Testis (tissue), 3 donors: ENCODE results near the gene MAP3K14. TPM values are rescaled to one million over a fixed set of nuclear protein-coding genes. Genes with fewer than 3 reads are reported as not detected.
A peak's percentile ranks its signal among the peaks of the same experiment; 100 is the strongest.

Experiments used
- DNase-seq: peaks from one replicate; pipeline ENCODE4 v3.0.0-alpha.2; 2019
- H3K27ac ChIP-seq, 2 donors: fragments of 200-600 bp; sonication (generic); one replicate each; pipeline ENCODE4 v1.5.1; 2019
- H3K27me3 ChIP-seq: fragments of 200-600 bp; sonication (generic); one replicate; pipeline ENCODE4 v1.5.1; 2019
- H3K36me3 ChIP-seq: fragments of 200-600 bp; sonication (generic); one replicate; pipeline ENCODE4 v1.5.1; 2017; ENCODE audit warnings: low read depth; ENCODE audit errors: missing control alignments
- H3K4me1 ChIP-seq: fragments of 200-600 bp; sonication (generic); one replicate; pipeline ENCODE4 v1.5.1; 2019
- H3K4me3 ChIP-seq, 2 donors: fragments of 200-600 bp; sonication (generic); one replicate each; pipeline ENCODE4 v1.5.1; 2017 to 2019
- H3K9me3 ChIP-seq: fragments of 200-600 bp; sonication (generic); one replicate; pipeline ENCODE4 v1.5.1; 2017
- POLR2A ChIP-seq: fragments of 450-650 bp; IDR thresholded peaks from one replicate; pipeline ENCODE4 v1.6.1; 2017; ENCODE audit warnings: antibody characterized with exemption, mild to moderate bottlenecking, moderate library complexity
- WGBS, 2 donors: methylation state at CpG; one replicate each; pipeline ENCODE4 v1.1.5; 2018; 5-methylcytosine and 5-hydroxymethylcytosine counted together
- intact Hi-C: fragments of 100-400 bp; cut with DNase I; formaldehyde crosslinking; loops from one replicate; pipeline ENCODE4 v1.15.1; 2023; ENCODE audit warnings: low total_unique reads
- polyA plus RNA-seq: library from polyadenylated mRNA; stranded (reverse); fragments of 350-450 nt; fragmentation: Illumina TruSeq; extraction: RNeasy Lipid Tissue Mini Kit (QIAGEN cat#74804); gene quantifications from one replicate; pipeline ENCODE4 v1.2.3, GENCODE V29; 2014; ENCODE audit warnings: low read depth, low replicate concordance; ENCODE audit not compliant: insufficient read depth
- total RNA-seq, 2 donors: library from RNA; depleted of rRNA; stranded (reverse); fragments of >200 nt; gene quantifications; one replicate each; pipeline ENCODE4 v1.2.3, GENCODE V29; 2016
- TF ChIP-seq, protein P1 (sequence below), 3 experiments: fragments of 450-650 bp in 2 of 3; fragments of 200-600 bp in 1 of 3; sonication (generic) in 1 of 3; IDR thresholded peaks; one replicate each; pipeline ENCODE4 v1.5.1; 2016 to 2019; ENCODE audit warnings: antibody characterized with exemption in 3 of 3, mild to moderate bottlenecking in 2 of 3, moderate library complexity in 1 of 3

The MAP3K14 gene
- total and polyA plus RNA-seq, 3 donors from 2014 or later, result 12.4 to 24.9 (median 14.6) TPM

DNA sequence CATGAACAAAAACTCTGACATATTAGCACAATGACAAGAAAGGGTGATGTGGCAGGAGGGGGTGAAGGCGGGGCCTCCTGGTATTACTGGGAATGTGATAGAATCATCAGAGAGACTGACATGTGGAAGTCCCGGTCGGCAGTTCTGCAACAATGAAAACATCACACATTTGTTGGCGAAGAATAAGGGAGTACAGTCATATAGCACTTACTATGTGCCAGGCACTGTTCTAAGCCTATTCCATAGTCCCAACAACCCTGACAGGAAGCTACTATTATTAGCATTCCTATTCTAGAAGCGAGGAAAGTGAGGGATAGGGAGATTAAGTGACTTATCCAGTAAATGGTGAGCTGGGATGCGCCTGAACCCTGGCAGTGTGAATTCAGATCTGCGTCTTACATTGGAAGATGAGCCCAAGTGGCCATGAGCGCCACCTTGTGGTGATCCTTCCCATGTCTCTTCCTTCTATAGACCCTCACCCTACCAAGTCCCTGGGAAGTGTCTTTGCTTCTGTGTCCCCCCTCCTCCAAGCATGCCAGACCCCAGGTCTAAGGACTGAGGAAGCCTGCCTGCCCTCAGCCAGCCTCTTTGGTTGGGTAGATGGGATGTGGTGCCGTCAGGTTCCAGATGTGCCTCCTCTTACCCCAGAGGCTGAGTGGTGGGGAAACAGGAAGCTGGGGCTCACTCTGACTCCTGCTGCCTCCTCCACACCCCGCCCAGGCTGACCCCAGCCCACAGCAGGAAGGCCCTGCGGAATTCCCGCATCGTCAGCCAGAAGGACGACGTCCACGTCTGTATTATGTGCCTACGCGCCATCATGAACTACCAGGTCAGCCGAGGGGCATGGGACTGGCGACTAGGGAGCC is 81.2 kb downstream of the MAP3K14 start:
- H3K4me3 ChIP-seq, result no peak overlapping the region
- TF ChIP-seq, protein P1, sequence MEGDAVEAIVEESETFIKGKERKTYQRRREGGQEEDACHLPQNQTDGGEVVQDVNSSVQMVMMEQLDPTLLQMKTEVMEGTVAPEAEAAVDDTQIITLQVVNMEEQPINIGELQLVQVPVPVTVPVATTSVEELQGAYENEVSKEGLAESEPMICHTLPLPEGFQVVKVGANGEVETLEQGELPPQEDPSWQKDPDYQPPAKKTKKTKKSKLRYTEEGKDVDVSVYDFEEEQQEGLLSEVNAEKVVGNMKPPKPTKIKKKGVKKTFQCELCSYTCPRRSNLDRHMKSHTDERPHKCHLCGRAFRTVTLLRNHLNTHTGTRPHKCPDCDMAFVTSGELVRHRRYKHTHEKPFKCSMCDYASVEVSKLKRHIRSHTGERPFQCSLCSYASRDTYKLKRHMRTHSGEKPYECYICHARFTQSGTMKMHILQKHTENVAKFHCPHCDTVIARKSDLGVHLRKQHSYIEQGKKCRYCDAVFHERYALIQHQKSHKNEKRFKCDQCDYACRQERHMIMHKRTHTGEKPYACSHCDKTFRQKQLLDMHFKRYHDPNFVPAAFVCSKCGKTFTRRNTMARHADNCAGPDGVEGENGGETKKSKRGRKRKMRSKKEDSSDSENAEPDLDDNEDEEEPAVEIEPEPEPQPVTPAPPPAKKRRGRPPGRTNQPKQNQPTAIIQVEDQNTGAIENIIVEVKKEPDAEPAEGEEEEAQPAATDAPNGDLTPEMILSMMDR (IDR thresholded peaks at IDR 0.05), result peak; percentile 45 to 76 (median 74)
- TF ChIP-seq POLR2A, result no peak
- WGBS, 2 donors, result 42 to 60% methylated on average over 10 to 20 of the region's 20 CpGs
- H3K36me3 ChIP-seq, result no peaks in the 10 kb centered on the region
- DNase-seq, result peak; percentile 90
- H3K27me3 ChIP-seq, result no peaks in the 10 kb centered on the region
- peaks cover 3% of the 10 kb centered on the region for H3K4me1 ChIP-seq
- no peak overlapping the region for H3K27ac ChIP-seq
- intact Hi-C loops, result loop anchor here (10.0 kb wide), 1 partner anchor 149 kb away; no protein-coding TSS in a partner anchor
- H3K9me3 ChIP-seq, result no peaks in the 10 kb centered on the region

DNA sequence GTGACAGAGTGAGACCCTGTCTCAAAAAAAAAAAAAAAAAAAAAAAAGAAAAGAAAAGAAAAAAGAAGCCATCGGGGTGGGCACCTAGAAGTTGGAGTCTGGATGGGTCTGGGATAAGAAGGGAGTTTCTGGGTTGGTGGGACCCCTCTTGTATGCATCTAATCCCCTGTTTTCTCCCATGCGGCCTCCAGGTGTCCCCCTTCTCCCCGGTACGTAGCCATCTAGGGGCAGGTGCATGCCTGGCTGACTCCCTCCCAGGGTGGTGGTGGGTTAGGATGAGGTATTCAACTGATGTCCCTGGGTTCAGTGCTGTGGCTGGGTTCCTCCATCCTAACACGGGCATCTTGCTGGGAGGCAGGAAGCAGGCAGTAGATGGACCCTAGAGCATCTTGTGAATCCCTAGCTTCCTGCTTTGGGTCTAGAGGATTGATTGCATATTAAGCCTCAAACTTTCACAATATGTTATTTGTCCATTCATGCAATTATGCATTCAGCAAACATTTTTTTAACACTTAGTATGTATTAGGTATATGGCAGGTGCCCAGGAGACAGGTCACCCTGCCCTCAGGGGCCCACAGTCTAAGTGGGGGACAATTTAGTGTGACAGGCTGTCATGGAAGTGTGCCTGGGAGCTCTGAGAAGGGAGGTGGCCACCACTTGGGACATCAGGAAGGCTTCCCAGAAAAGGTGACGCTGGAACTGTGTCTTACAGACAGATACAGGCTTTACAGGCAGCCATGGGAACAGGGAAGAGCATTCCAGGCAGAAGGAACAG is 82.0 kb downstream of the MAP3K14 start:
- intact Hi-C loops, result loop anchor here (10.0 kb wide), 1 partner anchor 150 kb away; no protein-coding TSS in a partner anchor
- no peaks in the 10 kb centered on the region for H3K27me3 ChIP-seq
- peaks cover 6% of the 10 kb centered on the region for H3K4me1 ChIP-seq
- no peaks in the 10 kb centered on the region for H3K36me3 ChIP-seq
- TF ChIP-seq, protein P1 (IDR thresholded peaks at IDR 0.05), result no peak
- TF ChIP-seq POLR2A, result no peak
- DNase-seq, result no peak
- H3K9me3 ChIP-seq, result no peaks in the 10 kb centered on the region
- H3K27ac ChIP-seq, result no peak overlapping the region
- H3K4me3 ChIP-seq, result no peak overlapping the region
- WGBS, 2 donors, result 29 to 52% methylated on average over 5 to 6 of the region's 6 CpGs

DNA sequence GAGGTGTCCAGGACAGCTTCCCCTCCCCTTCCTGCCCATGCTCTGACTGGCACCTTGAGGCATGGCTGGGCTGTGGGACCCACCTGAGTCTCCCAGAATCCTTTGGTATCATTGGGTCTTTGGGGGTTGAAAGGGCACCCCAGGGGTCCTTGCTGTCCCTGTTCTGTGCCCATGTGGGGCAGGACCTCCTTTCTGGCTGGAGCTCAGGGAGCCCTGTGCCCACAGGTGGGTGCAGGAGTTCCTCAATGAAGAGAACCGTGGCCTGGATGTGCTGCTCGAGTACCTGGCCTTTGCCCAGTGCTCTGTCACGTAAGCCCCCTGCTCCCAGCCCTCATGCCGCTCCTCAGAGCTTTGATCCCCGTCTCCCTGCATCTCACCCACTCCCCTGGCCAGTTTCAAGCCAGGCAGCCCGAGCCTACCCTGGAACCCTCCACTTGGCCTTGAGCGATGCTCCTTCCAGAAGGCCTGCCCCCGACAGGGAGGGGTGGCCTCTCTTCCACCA is 83.3 kb downstream of the MAP3K14 start:
- no peak for DNase-seq
- intact Hi-C loops, result loop anchor here (10.0 kb wide), 1 partner anchor 151 kb away; no protein-coding TSS in a partner anchor
- 44 to 64% methylated on average over 4 to 8 of the region's 8 CpGs for WGBS, 2 donors
- Histone ChIP-seq H3K27ac (no peak overlapping the region), H3K9me3 (no peaks in the 10 kb centered on the region), H3K4me3 (no peak overlapping the region), H3K36me3 (no peaks in the 10 kb centered on the region), H3K4me1 (peaks cover 6% of the 10 kb centered on the region), H3K27me3 (no peaks in the 10 kb centered on the region)
- TF ChIP-seq POLR2A, result no peak
- TF ChIP-seq, protein P1 (IDR thresholded peaks at IDR 0.05), result no peak

DNA sequence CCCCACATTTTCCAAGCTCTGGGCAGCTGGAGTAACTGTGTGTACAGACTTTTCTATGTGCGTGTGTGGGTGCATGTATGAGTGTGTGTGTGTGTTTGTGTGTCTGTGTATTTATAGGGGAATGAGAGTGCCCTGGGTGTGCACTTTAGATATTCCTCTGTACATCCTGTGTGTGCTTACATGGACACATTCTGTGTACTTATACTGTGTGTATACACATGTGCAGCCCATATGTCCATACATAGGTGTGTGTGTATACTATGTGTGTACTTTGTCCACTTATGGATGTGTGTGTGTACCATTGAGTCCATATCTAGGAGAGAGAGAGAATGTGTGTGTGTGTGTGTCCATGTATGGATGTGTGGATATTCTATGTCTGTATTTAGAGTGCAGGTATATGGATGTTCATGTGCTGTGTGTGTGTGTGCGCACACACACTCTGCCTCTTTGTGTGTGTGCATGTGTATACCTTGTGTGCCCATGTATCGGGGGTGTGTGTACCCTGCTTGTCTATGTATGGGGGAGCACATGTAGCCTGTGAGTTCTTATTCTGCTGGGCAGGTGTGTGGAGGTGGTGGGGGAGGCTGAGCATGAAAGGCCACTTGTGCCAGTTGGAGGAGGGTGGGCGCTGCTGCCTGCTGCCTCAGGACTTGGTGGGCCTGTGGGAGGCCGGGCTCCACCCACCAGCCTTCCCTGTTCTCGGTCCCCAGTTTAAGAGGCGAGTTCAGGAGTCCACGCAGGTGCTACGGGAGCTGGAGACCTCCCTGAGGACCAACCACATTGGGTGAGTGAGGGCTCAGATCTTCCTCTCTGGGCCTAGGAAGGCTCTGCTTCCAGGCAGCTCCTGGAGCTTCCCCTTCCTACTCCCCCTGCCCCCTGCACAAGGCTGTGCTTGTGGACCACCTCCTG is 84.1 kb downstream of the MAP3K14 start:
- Histone ChIP-seq H3K9me3 (no peaks in the 10 kb centered on the region), H3K36me3 (no peaks in the 10 kb centered on the region), H3K4me3 (no peak overlapping the region), H3K4me1 (peaks cover 6% of the 10 kb centered on the region), H3K27me3 (no peaks in the 10 kb centered on the region), H3K27ac (no peak overlapping the region)
- no peak for DNase-seq
- no peak for TF ChIP-seq POLR2A
- TF ChIP-seq, protein P1 (IDR thresholded peaks at IDR 0.05), result no peak
- 81 to 97% methylated on average over 3 to 9 of the region's 9 CpGs for WGBS, 2 donors
- intact Hi-C loops, result loop anchor here (10.0 kb wide), 1 partner anchor 152 kb away; no protein-coding TSS in a partner anchor
